GM12891 (cell line): ENCODE measurements around the gene PLS1.
A peak's percentile ranks its signal among the peaks of the same experiment; 100 is the strongest.

ENCODE experiments used
- DNase-seq: peaks from one replicate; pipeline ENCODE4 v3.0.0; 2011; ENCODE audit warnings: low spot score; ENCODE audit not compliant: insufficient read length
- FAIRE-seq: peaks from 2 replicates; lab custom pipeline; 2011; peaks lifted over from hg19 to GRCh38; lab: Jason Lieb, UNC
- PAX5 ChIP-seq: IDR thresholded peaks from 2 replicates; pipeline ENCODE4 v1.6.1; 2011; ENCODE audit warnings: low read length, moderate library complexity, mild to moderate bottlenecking; ENCODE audit not compliant: insufficient read depth, severe bottlenecking
- POLR2A ChIP-seq: IDR thresholded peaks from 2 replicates; pipeline ENCODE4 v1.6.1; 2011; ENCODE audit warnings: low read depth, low read length, control low read depth
- POLR2AphosphoS5 ChIP-seq: IDR thresholded peaks from 2 replicates; pipeline ENCODE4 v1.6.1; 2011; ENCODE audit warnings: low read depth, low read length, control low read depth
- POU2F2 ChIP-seq: IDR thresholded peaks from 2 replicates; pipeline ENCODE4 v1.6.1; 2011; ENCODE audit warnings: low read depth, mild to moderate bottlenecking, control low read depth, low read length, moderate library complexity
- SPI1 ChIP-seq: IDR thresholded peaks from 2 replicates; pipeline ENCODE4 v1.6.1; 2011; ENCODE audit warnings: low read depth, low read length, control low read depth
- TAF1 ChIP-seq: IDR thresholded peaks from 2 replicates; pipeline ENCODE4 v1.6.1; 2011; ENCODE audit warnings: low read depth, low read length, control low read depth

PLS1 gene

DNA sequence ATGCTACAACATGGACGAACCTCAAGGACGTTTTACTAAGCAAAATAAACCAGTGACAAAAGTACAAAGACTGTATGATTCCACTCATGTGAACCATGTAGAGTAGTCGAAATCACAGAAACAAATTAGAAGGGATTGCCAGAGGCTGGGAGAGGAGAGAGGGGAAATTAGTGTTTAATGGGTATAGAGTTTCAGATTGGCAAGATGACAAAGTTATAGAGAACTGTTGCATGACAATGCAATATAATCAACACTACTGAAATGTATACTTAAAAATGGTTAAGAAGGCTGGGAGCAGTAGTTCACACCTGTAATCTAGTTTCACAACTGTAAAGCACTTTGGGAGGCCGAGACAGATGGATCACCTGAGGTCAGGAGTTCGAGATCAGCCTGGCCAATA, 36.9 kb downstream of the PLS1 start:
- TF ChIP-seq POU2F2 (no peak), SPI1 (no peak), PAX5 (no peak), TAF1 (no peak), POLR2A (no peak), POLR2AphosphoS5 (no peak)
- DNase-seq = no peak
- no peak for FAIRE-seq

DNA sequence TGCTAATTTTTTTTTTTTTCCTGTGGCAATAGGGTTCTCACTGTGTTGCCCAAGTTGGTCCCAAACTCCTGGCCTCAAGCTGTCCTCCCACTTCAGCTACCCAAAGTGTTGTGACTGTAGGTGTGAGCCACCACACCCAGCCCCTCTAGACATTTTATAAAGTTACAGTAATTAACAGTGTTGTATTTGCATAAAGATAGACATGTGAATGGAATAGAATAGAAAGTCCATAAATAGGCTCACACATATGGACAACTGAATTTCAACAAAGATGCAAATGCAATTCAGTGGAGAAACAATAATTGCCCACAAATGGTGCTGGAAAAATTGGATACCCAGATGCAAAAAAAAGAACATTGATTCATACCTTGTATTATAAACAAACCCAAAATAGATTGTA, 39.9 kb downstream of the PLS1 start:
- no peak for DNase-seq
- TF ChIP-seq POLR2AphosphoS5 (no peak), POU2F2 (no peak), PAX5 (no peak), TAF1 (no peak), SPI1 (no peak), POLR2A (no peak)
- no peak for FAIRE-seq

DNA sequence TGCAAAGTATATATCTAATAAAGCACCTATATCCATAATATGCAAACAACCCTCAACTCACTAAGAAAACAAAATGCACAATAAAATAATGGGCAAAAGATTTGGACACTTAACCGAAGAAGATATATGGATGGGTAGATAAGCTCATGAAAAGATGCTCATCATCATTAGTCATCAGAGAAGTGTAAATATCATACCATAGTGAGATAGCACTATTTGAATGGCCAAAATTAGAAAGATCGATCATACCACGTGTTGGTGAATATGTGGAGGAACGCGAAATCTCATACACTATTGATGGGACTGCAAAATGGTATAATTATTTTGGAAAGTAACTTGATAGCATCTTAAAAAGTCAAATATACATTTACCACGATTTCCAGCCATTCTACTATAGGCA, 40.5 kb downstream of the PLS1 start:
- TF ChIP-seq POLR2AphosphoS5 = no peak
- TF ChIP-seq POU2F2 = no peak
- TF ChIP-seq POLR2A = no peak
- no peak for TF ChIP-seq TAF1
- no peak for TF ChIP-seq SPI1
- no peak for TF ChIP-seq PAX5
- FAIRE-seq = no peak
- no peak for DNase-seq

- no peak for TF ChIP-seq PAX5
- TF ChIP-seq POU2F2 = no peak
- TF ChIP-seq SPI1 = no peak
- no peak for TF ChIP-seq TAF1
- TF ChIP-seq POLR2A = no peak
- no peak for TF ChIP-seq POLR2AphosphoS5
- DNase-seq (no peak), FAIRE-seq (no peak)
Observed at GRCh38 chr3:142638291-142638690, 42.1 kb downstream of the PLS1 start.

- peak; percentile 52 for TF ChIP-seq SPI1
- TF ChIP-seq POLR2A = no peak
- DNase-seq (no peak), FAIRE-seq (no peak)
Observed at GRCh38 chr3:142641504-142641903, 45.3 kb downstream of the PLS1 start.

- TF ChIP-seq TAF1 (no peak), POU2F2 (no peak), SPI1 (no peak)
- FAIRE-seq (no peak), DNase-seq (no peak)
Observed at GRCh38 chr3:142642956-142643355, 46.8 kb downstream of the PLS1 start.

GRCh38 chr3:142644502-142644901, 48.3 kb downstream of the PLS1 start:
- TF ChIP-seq PAX5 (no peak), SPI1 (no peak), POLR2AphosphoS5 (no peak), POLR2A (no peak)
- no peak for FAIRE-seq
- DNase-seq = no peak

DNA sequence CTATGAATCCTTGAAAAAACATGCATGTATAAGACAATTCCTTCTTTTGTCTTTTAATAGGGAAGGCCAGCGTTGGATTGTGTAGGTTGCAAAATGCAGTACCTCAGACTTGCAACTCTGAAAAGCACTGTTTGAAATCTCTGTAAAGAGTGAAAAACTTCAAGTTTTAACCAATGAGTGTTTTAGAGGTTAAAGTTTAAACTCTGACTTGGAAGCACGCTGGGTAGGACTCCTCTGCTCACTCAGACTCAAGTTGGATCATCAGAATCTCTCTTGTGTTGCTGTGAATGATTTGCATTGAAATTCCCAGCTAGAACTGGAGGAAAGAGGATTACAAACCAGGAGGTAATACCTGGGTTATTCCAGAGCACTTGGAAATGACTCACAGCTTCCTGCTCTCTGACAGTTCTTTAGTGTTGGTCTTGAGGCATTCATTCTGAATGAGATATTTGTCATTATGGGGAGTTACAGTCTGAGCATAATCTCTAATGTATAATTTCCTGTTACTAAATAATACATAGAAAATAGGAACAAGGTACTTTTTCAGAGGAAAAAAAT, 49.1 kb downstream of the PLS1 start:
- FAIRE-seq (no peak), DNase-seq (no peak)
- TF ChIP-seq POU2F2 (no peak), POLR2A (no peak), SPI1 (no peak), PAX5 (no peak), POLR2AphosphoS5 (no peak), TAF1 (no peak)

DNA sequence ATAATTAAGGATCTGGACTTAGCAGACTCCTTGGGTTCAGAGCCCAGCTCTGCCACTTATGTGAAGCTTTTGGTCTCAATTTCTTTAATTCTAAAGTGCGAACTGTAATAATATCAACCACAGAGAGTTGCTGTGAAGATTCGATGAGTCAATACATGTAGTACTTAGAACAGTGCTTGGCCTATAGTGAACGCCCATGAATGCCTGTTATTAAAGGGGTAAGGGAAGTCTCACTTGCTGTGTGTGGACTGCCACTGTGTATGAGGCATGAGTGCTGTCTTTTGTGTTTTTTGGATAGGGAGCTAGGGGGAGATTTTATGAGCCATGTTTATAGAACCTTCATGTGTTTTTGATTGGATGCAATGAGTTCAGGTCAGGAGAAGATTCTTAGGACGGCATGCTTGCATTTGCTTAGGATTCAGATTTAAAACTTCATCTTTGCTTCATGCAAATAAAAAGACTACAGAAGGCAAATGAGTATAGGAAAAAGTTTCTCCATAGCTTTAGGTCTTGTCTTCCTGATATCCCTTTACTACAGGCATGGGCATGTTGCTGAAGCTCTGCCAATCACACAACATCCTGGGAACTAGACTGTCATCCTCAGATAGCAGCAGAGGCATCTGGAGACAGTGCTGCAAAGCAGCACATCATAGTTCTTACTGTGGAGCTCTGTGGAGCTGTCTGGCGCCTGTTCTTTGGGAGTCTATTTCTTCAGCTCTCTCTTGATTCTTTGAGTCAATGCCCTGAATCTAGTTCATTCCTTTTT, 50.0 kb downstream of the PLS1 start:
- no peak for DNase-seq
- FAIRE-seq = no peak
- no peak for TF ChIP-seq PAX5
- no peak for TF ChIP-seq TAF1
- TF ChIP-seq POU2F2 = no peak
- TF ChIP-seq SPI1 = no peak
- no peak for TF ChIP-seq POLR2A
- no peak for TF ChIP-seq POLR2AphosphoS5

GRCh38 chr3:142647856-142648255, 51.7 kb downstream of the PLS1 start:
- TF ChIP-seq TAF1 (no peak), PAX5 (no peak), POLR2A (no peak), POU2F2 (no peak), SPI1 (no peak), POLR2AphosphoS5 (no peak)
- no peak for FAIRE-seq
- no peak for DNase-seq
